ENCODE data around the gene TNIK.
"Not testable (repeated sequence)": the region's sequence is repeated elsewhere in the genome, so short reads cannot be mapped to it uniquely, and the experiment has no call there.

TNIK gene

DNA sequence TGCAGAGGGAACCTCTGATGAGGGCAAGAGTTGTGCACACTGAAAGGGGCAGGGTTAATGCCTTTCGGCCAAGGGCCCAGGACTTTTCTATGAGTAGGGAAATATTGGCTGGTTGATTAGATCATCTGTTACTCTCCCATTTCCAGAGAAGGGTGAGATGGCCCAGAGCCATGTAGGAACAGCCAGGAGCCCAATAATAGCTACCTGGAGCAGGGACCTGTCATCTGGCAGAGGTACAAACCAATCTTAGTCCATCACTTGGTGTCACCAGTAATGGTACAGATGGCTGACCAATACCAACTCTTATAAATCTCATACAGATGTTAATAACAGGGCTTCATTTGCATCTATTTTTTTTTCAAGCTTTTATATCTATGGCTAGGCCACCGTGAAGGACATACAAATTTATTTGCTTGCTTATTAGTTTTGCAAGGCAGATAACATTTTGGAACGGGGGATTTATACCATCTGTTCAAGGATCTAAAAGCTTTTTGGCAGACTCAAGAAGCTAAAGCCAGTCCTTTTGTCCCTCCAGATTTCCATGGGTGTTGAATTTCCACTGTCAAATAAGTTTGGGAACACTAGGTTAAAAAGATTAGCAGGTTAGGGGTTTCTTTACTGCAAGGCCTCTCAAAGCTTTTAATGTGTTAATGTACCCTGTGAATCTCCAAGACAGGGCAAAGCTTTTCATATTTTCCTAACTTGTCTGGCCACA lies 79.3 kb downstream of the TNIK start:
- no peak for DNase-seq

DNA sequence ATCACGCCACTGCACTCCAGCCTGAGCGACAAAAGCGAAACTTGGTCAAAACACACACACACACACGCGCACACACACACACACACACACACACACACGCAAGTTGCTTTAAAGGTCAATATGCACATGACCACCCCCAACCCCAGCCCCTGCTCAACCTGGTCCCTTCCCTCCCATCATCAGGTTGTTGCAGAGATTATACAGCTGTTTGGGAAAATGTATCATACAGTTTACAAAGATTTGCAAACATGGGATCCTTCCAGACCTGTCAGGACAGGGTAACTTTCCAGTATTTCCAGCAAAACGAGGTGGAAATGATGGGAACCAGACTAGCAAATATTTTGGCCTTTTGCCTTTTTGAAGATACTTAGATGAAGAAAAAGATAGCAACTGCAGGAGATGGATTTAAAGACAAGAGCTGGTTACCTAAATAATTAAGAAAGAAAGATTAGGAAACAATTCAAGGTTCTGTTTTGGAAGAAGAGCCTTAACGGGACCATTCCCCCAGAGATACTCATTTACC lies 80.2 kb downstream of the TNIK start:
- DNase-seq = no peak

DNA sequence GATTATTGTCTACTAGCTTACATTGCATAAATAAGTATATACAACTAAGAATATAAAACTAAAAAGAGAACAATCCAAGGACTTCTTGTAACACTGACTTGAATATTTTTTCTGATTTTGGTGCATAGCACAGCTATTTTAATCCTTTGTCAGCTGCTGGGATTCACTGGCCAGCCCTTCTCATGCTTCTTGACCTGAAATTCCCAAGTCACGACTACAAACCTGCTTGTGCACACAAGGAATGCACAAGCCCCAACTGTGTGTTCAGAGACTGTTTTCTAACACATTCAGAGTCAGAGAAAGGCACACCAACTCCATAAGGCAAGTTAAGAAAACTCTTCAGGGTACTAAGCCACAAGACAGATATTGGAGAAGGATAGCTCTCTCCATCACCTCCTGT lies 80.9 kb downstream of the TNIK start:
- no peak for DNase-seq

DNA sequence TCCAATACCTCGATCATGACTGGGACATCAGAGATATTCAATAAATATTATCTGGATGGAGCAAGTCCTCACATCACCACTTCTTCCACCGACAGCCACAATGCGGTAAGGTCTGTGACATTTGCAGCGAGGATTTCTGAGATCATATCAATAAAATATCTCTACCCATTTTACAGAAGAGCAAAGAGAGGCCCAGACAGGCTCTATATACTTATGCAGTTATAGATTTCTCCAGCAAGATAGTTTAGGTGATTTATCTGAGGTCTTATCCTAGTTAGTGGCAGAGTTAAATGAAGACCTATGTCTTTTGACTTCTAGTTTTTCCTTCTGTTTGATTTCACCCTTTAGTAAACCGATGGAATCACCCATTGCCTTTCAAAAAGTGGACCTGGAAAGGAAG lies 81.6 kb downstream of the TNIK start:
- no peak for DNase-seq

DNA sequence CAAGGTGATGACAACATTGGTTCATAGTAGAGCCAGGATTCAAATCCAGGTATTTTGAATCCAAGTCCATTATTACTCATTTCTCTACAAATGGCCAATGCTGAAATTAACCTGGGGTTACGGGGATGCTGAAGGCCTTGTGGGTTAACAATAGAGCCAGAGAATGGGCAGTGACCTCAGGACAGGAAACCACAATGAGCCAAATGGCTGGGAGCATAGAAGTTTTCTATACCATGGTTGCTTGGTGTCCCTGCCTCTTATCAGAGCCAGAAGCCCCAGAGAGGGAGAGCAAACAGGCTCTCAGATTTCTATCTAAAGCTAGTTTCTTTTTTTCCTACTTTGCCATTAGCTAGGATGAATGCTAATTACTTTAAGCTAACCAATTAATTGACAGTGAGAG lies 82.3 kb downstream of the TNIK start:
- no peak for DNase-seq

DNA sequence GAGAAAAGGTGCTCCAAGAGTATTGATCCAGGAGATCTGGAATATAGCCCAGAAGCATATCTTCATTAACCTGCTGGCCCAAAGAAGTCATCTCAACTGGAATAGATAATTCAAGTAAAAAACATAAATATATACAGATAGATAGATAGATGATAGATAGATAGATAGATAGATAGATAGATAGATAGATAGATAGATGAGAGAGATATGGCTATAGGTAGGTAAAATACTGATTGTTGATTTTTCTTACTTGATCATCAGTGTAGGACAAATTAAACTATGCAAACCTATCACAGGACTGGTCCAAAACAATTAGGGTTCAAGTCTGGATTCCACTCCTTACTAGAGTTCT lies 83.6 kb downstream of the TNIK start:
- no peak for DNase-seq

DNA sequence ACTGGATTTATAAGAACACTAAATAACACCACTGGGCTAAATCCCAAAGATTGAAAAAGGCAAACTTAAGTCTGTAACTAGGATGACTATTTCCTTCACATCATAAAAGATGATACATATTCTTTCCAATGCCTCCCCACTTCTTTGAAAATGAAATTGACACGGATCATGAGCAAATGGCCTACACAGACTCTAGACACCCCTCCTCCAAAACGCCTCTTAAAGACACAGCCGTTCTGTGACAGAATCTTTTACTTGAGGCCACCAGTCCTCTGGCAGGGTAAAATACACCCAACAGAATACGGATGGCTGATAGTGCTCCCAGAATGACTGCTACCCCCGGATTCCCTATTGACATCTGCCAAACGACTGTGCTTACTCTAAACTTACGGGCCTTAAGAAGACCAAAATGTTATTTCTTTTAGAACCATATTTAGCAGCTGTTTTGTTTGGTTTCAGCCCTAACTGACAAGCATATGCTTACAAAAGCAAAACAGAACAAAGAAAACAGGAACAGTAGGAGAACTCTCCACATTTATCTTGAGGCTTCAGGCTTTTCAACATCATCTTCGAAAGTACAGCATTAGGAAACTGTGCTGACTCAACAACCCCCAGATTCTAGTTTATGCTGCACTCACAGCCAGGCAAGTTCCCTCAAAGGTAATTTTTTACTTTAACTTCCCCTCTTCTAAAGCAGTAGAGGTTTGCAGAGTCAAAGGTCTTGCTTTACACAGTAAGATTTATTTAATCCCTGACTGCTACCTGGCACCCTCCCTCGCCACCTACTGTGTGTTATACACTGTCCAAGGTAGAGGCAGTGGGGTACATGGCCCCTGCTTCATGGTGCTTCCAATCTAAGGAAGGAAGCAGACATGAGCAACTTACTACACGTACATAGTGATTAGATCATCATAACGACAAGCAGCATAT lies 84.3 kb downstream of the TNIK start:
- no peak for DNase-seq

DNA sequence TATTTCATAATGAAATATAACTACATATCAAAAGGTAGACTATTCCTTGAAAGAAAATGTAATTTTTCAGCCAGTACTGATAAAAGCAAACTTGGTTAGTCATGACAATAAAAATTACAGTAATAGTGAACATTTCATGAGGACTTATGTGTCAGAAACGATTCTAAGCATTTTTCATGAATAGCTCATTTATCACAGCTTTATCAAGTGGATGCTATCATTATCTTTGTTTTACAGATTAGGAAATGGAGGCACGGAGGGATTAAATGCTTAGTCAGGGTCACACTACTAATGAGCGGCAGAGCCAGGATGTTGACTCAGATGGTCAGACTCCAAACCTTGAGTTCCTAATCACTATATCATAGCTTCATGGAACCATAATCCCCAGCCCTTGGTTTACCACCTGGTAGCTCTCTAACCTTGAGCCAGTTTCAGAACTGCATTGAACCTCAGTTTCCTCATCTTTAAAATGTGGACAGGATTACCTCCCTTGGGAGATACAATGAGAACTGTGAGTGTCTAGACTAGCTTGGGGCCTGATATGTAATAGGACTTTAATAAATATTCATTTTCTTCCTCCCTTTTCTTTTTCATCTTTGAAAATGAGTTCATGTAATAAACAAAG lies 85.4 kb downstream of the TNIK start:
- no peak for DNase-seq

DNA sequence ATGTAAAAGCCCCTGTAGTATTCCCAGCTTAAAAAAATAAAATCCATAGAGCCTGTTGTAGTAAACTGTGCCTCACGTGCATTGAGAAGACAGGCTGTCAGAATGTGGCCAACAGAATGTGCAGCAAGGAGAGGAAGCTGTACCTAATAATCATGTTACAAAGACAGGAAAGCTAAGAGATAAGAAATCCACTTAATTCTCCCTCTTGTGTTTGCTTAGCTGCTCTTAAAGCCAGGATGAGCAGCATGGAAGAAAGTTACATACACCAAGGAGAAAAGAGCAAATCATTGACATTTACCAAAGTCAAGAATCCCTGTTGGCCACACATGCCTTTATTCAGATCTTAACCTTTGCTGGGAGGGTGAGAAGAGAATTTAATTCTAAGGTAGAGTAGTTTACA lies 85.9 kb downstream of the TNIK start:
- no peak for DNase-seq

DNA sequence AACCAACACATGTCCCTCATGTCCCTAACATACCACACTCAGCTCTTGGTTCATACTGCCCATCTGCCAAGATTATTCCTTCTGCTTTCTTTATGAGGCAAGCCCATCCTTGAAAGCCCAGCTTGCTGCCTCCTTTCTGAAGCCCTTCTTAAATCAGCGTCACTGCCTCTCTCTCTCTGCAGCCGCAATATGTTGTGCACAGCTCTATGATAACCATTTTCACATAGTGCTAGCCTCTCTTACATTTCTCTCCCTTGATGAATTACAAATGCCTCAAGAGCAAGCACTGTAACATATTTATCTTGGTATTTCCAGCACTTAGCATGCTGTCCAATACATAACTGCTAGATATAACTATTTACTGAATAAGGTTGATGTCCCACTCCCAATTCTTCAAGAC lies 86.5 kb downstream of the TNIK start:
- DNase-seq = no peak

DNA sequence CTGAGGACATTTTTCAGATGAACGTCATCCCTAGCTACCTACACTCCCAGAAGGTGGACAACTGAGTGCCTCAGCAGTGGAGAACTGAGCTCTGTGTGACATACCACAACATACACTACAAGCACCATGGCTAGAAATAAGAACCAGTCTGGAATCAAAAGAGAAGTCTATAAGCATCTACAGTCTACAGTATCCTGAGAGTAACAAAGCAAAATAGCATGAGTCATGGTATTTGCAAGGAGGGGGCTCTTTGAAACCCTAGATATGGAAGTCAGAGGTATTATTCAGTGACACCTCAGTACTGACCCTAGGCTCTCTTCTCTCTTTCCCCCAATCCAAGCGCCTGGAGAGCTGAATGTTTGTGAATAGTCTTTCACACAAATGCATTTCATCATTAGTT lies 87.5 kb downstream of the TNIK start:
- DNase-seq = no peak

DNA sequence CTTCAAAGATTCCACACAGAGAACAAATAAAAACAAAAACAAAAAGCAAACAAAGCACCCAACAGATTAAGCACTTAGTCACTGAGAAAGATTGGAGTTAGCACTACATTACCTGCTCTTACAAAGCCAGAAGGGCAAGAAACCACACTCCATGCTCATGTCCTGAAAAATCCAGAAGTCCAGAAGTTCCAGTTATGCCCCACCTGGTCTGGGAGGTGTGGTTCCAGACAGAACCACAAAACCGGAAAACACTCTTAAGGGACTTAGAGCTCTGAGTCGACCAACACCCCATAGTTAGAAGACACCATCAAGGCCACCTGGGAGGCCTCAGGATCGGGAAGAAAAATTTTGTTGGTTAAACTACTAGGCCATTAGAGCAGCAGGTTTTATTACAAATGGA lies 88.9 kb downstream of the TNIK start:
- DNase-seq = no peak

DNA sequence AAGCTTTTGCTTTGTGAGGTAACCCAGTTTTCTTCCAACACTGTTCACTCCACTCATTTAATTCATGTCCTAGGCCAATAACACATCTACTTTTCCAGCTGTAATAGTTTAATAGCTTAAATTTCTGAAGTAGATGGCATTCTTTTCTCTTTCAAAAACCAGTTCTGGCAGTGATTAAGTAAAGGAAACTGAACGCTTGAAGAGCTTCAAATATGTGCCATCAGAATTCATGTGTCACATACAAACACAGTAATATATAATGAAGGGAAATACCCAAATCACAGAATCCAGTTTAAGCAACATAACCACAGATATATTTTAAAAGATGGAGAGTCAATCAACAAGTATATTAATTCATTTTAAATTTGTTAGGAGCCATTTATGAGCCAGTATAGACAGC lies 91.0 kb downstream of the TNIK start:
- DNase-seq = no peak

DNA sequence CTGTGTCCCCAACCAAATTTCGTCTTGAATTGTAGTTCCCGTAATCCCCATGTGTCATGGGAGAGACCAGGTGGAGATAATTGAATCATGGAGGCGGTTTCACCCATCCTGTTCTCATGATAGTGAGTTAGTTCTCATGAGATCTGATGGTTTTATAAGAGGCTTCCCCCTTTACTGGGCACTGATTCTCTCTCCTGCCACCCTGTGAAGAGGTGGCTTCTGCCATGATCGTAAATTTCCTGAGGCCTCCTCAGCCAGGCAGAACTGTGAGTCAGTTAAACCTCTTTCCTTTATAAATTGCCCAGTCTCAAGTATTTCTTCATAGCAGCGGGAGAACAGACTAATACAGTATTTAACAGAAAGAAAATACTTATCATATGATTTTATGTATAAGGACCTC lies 93.5 kb downstream of the TNIK start:
- DNase-seq = not testable (repeated sequence)

DNA sequence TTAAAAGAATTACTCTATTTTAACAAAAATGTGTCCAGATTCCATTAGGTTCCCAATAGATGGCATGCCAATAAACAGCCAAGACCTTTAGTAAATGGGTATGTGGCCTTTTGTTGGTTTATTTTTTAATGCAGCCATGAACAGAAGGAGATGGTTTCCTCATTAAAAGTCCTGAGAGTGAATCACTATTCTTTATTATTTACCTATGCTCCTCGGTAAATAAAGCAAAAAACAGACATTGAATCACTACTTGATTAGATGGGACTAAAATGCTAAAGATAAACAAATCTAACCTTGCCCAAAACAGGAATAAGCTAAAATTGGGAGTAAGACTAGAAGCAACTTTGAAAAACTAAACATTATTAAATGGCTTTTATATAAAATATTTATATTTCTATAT lies 94.2 kb downstream of the TNIK start:
- no peak for DNase-seq

DNA sequence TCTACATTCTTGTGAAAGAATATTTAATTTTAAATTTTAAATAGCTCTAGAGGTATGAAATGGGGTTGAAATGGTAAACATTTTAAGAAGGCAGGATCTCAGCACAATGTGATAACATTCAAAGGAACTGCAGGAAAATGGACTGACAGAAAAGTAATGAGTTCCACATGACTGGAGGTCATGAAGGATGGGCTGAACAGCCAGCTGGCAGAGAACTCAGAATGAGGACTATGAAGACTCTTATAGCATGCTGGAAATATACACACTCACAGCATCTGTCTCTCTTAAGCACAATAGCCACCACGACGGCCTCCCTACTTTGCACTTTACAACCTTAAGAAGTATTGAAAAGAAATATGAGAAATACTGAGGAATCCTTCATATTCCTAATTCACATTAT lies 94.7 kb downstream of the TNIK start:
- no peak for DNase-seq

DNA sequence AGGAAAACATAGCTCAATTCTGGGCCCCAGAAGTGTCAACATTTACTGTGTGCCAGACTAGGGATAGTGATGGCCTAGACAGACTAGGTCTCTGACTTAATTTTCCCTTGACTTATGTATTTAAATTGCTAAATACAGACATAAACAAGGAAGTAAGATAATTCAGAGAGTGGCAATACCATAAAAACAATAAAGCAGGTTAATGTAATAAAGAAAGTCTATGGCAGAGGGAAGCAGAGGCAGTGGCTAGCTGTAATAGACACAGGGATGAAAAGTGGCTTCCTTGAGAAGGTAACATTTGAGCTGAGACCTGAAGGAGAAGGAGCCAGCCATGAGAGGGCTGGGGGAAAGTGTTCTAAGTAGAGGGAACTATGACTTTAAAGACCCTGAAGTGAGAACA lies 95.7 kb downstream of the TNIK start:
- no peak for DNase-seq

DNA sequence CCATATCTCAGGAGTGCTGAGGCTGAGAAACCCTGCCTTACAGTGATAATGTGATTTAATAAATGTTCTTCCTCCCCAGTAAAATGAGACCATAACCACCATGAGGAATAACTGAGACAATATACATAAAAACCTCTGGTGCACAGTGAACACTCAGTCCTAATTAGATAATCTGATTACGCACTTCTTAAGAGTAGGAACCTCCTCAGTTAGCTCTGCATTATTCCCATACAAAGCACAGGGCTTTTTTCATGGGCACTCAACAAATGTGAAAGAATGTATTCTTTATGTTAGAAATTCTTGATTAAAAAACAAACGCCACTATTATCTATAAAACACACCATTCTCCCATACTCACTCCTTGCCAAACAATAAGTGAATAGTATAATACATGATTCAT lies 97.0 kb downstream of the TNIK start:
- DNase-seq = no peak

DNA sequence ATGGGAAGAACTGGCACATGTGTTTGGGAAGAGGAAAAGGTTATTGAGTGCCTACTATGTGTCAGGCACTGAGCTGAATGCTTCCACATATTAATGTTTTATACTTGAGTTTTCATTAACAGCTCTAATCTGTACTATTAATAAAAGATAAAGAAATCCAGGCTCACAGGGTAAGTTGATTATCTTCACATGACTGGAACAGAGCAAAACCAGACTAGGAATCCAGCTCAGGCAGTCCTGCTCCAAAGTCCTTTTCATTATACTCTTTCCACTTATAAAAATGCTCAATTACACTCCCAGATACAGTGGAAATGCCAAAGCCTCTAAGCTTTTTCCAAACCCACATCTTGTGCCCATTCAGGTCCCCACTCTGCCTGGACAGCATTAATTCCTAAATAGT lies 97.6 kb downstream of the TNIK start:
- DNase-seq = no peak

DNA sequence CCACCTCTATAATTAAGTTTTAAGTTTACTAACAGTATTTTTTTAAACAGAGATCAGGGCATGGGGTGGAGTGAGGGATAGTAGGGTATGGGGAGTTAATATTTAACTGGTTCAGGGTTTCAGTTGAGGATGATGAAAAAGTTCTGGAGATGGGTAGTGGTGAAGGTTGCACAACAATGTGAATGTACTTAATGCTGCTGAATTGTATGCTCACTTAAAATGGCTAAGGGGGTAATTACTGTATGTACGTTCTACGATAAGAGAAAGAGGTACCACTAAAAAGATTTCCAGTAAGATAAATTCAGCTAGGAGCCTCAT lies 101.4 kb downstream of the TNIK start:
- no peak for DNase-seq

DNA sequence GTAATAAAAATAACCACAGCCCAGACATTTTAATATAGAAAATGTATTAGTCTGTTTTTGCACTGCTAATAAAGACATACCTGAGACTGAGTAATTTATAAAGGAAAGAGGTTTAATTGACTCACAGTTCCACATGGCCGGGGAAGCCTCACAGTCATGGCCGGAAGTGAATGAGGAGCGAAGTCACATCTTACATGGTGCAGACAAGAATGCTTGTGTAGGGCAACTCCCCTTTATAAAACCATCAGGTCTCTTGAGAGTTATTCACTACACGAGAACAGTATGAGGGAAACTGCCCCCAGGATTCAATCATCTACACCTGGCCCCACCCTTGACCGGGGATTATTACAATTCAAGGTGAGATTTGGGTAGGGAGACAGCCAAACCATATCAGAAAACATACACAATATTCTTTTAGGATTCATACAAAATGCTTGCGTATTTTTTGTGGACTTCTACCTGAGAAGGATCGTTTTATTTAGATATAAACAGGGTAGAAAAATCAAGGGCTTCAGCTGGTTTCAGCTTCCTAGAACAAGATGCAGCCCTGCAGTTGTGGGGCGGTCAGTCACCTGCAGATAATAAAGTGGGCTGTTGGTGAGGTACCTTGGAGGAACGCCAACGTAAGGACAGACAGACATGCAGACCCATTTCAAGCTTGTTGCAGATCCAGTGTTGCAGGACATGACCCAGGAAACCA lies 101.9 kb downstream of the TNIK start:
- no peak for DNase-seq

DNA sequence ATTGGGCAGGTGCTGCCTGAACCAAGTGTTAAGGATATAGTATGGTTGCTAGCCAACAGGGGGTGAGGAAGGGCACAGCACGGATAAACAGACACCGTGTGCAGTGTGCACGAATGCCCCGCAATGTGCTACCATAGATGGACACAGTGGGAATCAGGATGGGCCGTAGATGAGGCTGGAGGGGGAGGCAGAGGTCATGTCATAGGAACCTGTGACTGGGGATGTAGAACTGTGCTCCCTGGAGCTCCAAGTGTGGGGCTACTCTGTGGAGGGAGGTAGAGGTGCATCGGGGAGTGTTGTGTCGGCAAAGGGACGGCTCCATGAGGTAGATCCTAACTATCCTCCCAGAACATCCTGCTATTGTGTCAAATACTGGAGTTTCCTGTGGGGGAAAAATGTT lies 102.5 kb downstream of the TNIK start:
- no peak for DNase-seq

DNA sequence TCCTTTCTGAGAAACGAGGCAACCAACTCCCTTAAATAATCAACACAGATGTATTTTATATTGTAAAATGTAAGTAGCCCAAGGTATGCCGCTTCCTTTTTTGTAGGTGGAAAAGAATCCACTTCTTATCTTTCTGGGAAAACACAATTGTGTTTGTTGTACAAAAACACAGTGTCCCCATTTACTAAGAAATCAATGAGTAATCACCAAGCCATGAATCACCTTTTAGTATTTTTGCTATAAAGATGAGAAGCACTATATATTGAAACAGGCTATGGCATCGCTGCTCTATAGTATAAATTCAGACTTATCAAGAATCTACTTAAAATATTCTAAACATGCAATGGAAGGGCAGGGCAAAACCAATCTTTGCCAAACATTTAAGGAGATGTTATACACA lies 104.0 kb downstream of the TNIK start:
- no peak for DNase-seq
